GM12878 (cell line): ENCODE data around the gene TEDC1. TPM values are rescaled to one million over a fixed set of nuclear protein-coding genes. Genes with fewer than 3 reads are reported as not detected.

Experiments
- ATAC-seq: fragments of 200-7000 bp; cut with Tn5 transposase; 3 replicates; pipeline ENCODE4 v1.9.1; 2020; ENCODE audit warnings: mild to moderate bottlenecking, moderate library complexity
- BruUV-seq: library from RNA; stranded (reverse); fragments of 400-500 nt; replicated peaks from 2 replicates; lab custom pipeline; 2021; lab: Mats Ljungman, UMichigan
- CTCF ChIA-PET: fragments of 300-600 bp; sonication (Branson Sonifier 250); formaldehyde crosslinking; extraction: SDS; loops from one replicate; lab custom pipeline; 2021; ENCODE audit warnings: inconsistent platforms; lab: Yijun Ruan, JAX
- POLR2A ChIA-PET: fragments of 350-600 bp; formaldehyde crosslinking; extraction: SDS; loops from one replicate; lab custom pipeline; 2021; ENCODE audit warnings: inconsistent platforms; lab: Charles Lee
- RAD21 ChIA-PET: fragments of 300-600 bp; sonication (Branson Sonifier 250); formaldehyde crosslinking; loops from one replicate; lab custom pipeline; 2023; ENCODE audit warnings: antibody characterized with exemption; ENCODE audit not compliant: unreplicated experiment; lab: Charles Lee
- SMC1A ChIA-PET: fragments of 300-600 bp; sonication (Branson Sonifier 250); formaldehyde crosslinking; loops from one replicate; lab custom pipeline; 2023; ENCODE audit not compliant: unreplicated experiment, uncharacterized antibody; lab: Charles Lee
- DNase-seq: peaks from one replicate; pipeline ENCODE4 v3.0.0-alpha.2; 2011; ENCODE audit warnings: low read depth, low spot score
- FAIRE-seq: peaks from 3 replicates; lab custom pipeline; 2011; peaks lifted over from hg19 to GRCh38; lab: Jason Lieb, UNC
- H2AFZ ChIP-seq: 2 replicates; pipeline ENCODE4 v1.6.0; 2011; ENCODE audit warnings: low read depth, low read length, control low read depth; ENCODE audit not compliant: control insufficient read depth
- H3K27ac ChIP-seq: 2 replicates; pipeline ENCODE4 v1.5.1; 2011; ENCODE audit warnings: control low read depth; ENCODE audit not compliant: control insufficient read depth, insufficient read depth
- H3K27me3 ChIP-seq, 2 experiments: replicated peaks in 1 of 2; 2 replicates each; pipeline versions ENCODE4 v1.6.0 to v1.6.1; 2011; ENCODE audit warnings: low read length in 1 of 2; ENCODE audit not compliant: control insufficient read depth in 2 of 2, insufficient read depth in 2 of 2
- H3K36me3 ChIP-seq, 2 experiments: 2 replicates each; pipeline ENCODE4 v1.5.1; 2011; ENCODE audit warnings: low read length in 1 of 2; ENCODE audit not compliant: control insufficient read depth in 2 of 2, insufficient read depth in 2 of 2
- H3K4me1 ChIP-seq: 2 replicates; pipeline ENCODE4 v1.6.1; 2011; ENCODE audit warnings: mild to moderate bottlenecking, low read length, moderate library complexity, mixed read lengths; ENCODE audit not compliant: control insufficient read depth, insufficient read depth
- H3K4me2 ChIP-seq: 2 replicates; pipeline ENCODE4 v1.6.0; 2011; ENCODE audit warnings: control low read depth; ENCODE audit not compliant: control insufficient read depth, insufficient read depth
- H3K4me3 ChIP-seq: fragments of 200-600 bp; sonication (generic); 2 replicates; pipeline ENCODE4 v1.5.1; 2016
- H3K79me2 ChIP-seq: 2 replicates; pipeline ENCODE4 v1.6.0; 2011; ENCODE audit warnings: low read length; ENCODE audit not compliant: control insufficient read depth, insufficient read depth
- H3K9ac ChIP-seq: 2 replicates; pipeline ENCODE4 v1.8.0; 2011; ENCODE audit warnings: low read length, control low read depth, mixed read lengths; ENCODE audit not compliant: control insufficient read depth, insufficient read depth
- H3K9me3 ChIP-seq: replicated peaks from 3 replicates; pipeline ENCODE4 v1.5.1; 2011; ENCODE audit warnings: mild to moderate bottlenecking, low read length; ENCODE audit not compliant: control insufficient read depth, insufficient read depth
- H4K20me1 ChIP-seq: 2 replicates; pipeline ENCODE4 v1.6.0; 2011; ENCODE audit not compliant: control insufficient read depth, insufficient read depth
- BCL3 ChIP-seq: IDR thresholded peaks from 2 replicates; pipeline ENCODE4 v1.6.1; 2011; ENCODE audit warnings: borderline replicate concordance, low read depth, mild to moderate bottlenecking, moderate library complexity, low read length; ENCODE audit not compliant: insufficient read depth, poor library complexity, severe bottlenecking
- EGR1 ChIP-seq, 2 experiments: IDR thresholded peaks; 1 replicate in 1 of 2; 2 replicates in 1 of 2; pipeline ENCODE4 v1.6.1; 2011 to 2012; ENCODE audit warnings: low read depth in 2 of 2, low read length in 2 of 2, borderline replicate concordance in 1 of 2, mild to moderate bottlenecking in 1 of 2, moderate library complexity in 1 of 2
- JUNB ChIP-seq: IDR thresholded peaks from 2 replicates; pipeline ENCODE4 v1.6.1; 2016; ENCODE audit warnings: antibody characterized with exemption, mild to moderate bottlenecking
- KDM1A ChIP-seq: fragments of 200-600 bp; sonication (generic); IDR thresholded peaks from 2 replicates; pipeline ENCODE4 v1.6.1; 2016; ENCODE audit warnings: borderline replicate concordance
- MEF2A ChIP-seq: IDR thresholded peaks from 2 replicates; pipeline ENCODE4 v1.6.1; 2011; ENCODE audit warnings: low read depth, mild to moderate bottlenecking, low read length, moderate library complexity; ENCODE audit not compliant: insufficient read depth
- SUZ12 ChIP-seq: fragments of 200-600 bp; sonication (generic); IDR thresholded peaks from one replicate; pipeline ENCODE4 v1.6.1; 2018; ENCODE audit warnings: antibody characterized with exemption, mild to moderate bottlenecking; ENCODE audit not compliant: unreplicated experiment
- TCF12 ChIP-seq: IDR thresholded peaks from 2 replicates; pipeline ENCODE4 v1.6.1; 2011; ENCODE audit warnings: low read depth, mild to moderate bottlenecking, low read length
- ZNF384 ChIP-seq: IDR thresholded peaks from 2 replicates; pipeline ENCODE4 v1.6.1; 2012; ENCODE audit warnings: low read depth, mild to moderate bottlenecking, low read length, improper control_type of control experiment, borderline replicate concordance
- WGBS: methylation state at CpG from one replicate; pipeline ENCODE4 v1.1.6; 2016; ENCODE audit warnings: low lambda C conversion rate; ENCODE audit not compliant: insufficient replicate concordance, insufficient coverage; ENCODE audit errors: missing lambda C conversion rate; 5-methylcytosine and 5-hydroxymethylcytosine counted together
- in situ Hi-C: fragments of 300-500 bp; cut with MboI; formaldehyde crosslinking; loops from 9 replicates; pipeline ENCODE4 v1.14.3; 2018; ENCODE audit warnings: mixed read lengths
- intact Hi-C: fragments of 100-400 bp; cut with micrococcal nuclease; formaldehyde crosslinking; loops from one replicate; pipeline ENCODE4 v1.14.2; 2022; ENCODE audit not compliant: unreplicated experiment
- polyA plus RNA-seq, 11 experiments: library from polyadenylated mRNA; depleted of rRNA in 4 of 11; unstranded in 6 of 11; stranded (reverse) in 5 of 11; fragments of >200 nt; fragmentation: Nextera tagmentation in 4 of 11; fragmentation: Illumina TruSeq in 1 of 11; extraction: Ambion mirVana in 4 of 11; extraction: Trizol in 1 of 11; gene quantifications; 1 replicate in 1 of 11; 2 replicates in 10 of 11; pipeline versions ENCODE4 v1.2.1 to v1.2.3, GENCODE V29; 2011 to 2016; ENCODE audit warnings: inconsistent platforms in 2 of 11, missing spikeins in 2 of 11, low read depth in 1 of 11
- total RNA-seq, 4 experiments: library from RNA; depleted of rRNA in 3 of 4; stranded (reverse); fragments of >200 nt in 3 of 4; fragmentation: Illumina TruSeq in 1 of 4; extraction: Trizol in 1 of 4; gene quantifications; 2 replicates each; pipeline versions ENCODE4 v1.2.1 to v1.2.3, GENCODE V29; 2013 to 2021

The TEDC1 gene
- total and polyA plus RNA-seq, 10 of the 15 experiments (the other 5 are each of a cell fraction or from before 2014, with no cell fraction given): 0.19 to 34.2 (median 14.5) TPM

- Histone ChIP-seq H2AFZ (no peak overlapping the region), H3K4me3 (no peak overlapping the region), H3K4me1 (peaks cover 17% of the 10 kb centered on the region), H4K20me1 (no peaks in the 10 kb centered on the region), H3K4me2 (no peak overlapping the region), H3K79me2 (no peaks in the 10 kb centered on the region), H3K36me3 (no peaks in the 10 kb centered on the region), H3K9me3 (no peaks in the 10 kb centered on the region; the same call in 2 of the 3 replicates), H3K27ac (no peak overlapping the region), H3K27me3 (peaks cover 4 to 11% of the 10 kb centered on the region in 2 experiments; a peak in 3 of 4 replicates), H3K9ac (no peak overlapping the region)
- BruUV-seq: no TSS peak
- in situ Hi-C loops (no loop called here), intact Hi-C loops (no loop called here)
- ChIA-PET RAD21 (no interaction called here), SMC1A (no interaction called here), POLR2A (no interaction called here), CTCF (no interaction called here)
- ATAC-seq (no peak), DNase-seq (no peak), FAIRE-seq (no peak)
- 6% methylated on average over 27 of the region's 56 CpGs for whole genome bisulfite sequencing
- TF ChIP-seq EGR1 (IDR thresholded peaks at IDR 0.05; ENCODE audit: borderline replicate concordance in 1 of 2, low read depth in 2 of 2, low read length in 2 of 2) (0 out of 3 replicates have a peak, but pooled peaks of 1 of the 2 experiments have one; percentile 16), TCF12 (no peak), SUZ12 (peak; percentile 53)
These were observed 13.2 kb upstream of the TEDC1 start for GRCh38 chr14:105477660-105478397.

- FAIRE-seq (no peak), ATAC-seq (no peak), DNase-seq (no peak)
- in situ Hi-C loops (no loop called here), intact Hi-C loops (no loop called here)
- CTCF ChIA-PET: no interaction called here
- H3K4me2 ChIP-seq: no peak overlapping the region
- no peak overlapping the region for H3K4me3 ChIP-seq
- no peaks in the 10 kb centered on the region for H3K36me3 ChIP-seq
- POLR2A ChIA-PET: no interaction called here
- H3K9ac ChIP-seq: no peak overlapping the region
- no peaks in the 10 kb centered on the region for H4K20me1 ChIP-seq
- SMC1A ChIA-PET: no interaction called here
- H3K9me3 ChIP-seq: no peaks in the 10 kb centered on the region; the same call in 2 of the 3 replicates
- no peak for TF ChIP-seq MEF2A
- TF ChIP-seq KDM1A: no peak
- no peak for TF ChIP-seq JUNB
- TF ChIP-seq BCL3: no peak
- no peak for TF ChIP-seq ZNF384
- no TSS peak for BruUV-seq
- peaks cover 17% of the 10 kb centered on the region for H3K4me1 ChIP-seq
- 10% methylated on average over 50 of the region's 81 CpGs for WGBS
- H3K79me2 ChIP-seq: no peaks in the 10 kb centered on the region
- H3K27me3 ChIP-seq: peaks cover 4 to 11% of the 10 kb centered on the region in 2 experiments; a peak in 3 of 4 replicates
- H2AFZ ChIP-seq: no peak overlapping the region
- RAD21 ChIA-PET: no interaction called here
- no peak overlapping the region for H3K27ac ChIP-seq
These were observed 12.4 kb upstream of the TEDC1 start for GRCh38 chr14:105478398-105479251.
